CD4-positive, alpha-beta memory T cell (primary cell): ENCODE data around the gene ERC1. TPM values are rescaled to one million over a fixed set of nuclear protein-coding genes. Genes with fewer than 3 reads are reported as not detected.

ENCODE experiments used
- CTCF ChIA-PET: fragments of 350-600 bp; sonication (Branson Sonifier 250); formaldehyde crosslinking; loops from one replicate; lab custom pipeline; 2021; ENCODE audit warnings: inconsistent platforms; ENCODE audit not compliant: partially characterized antibody; lab: Charles Lee
- POLR2A ChIA-PET: fragments of 350-600 bp; sonication (Branson Sonifier 250); formaldehyde crosslinking; loops from one replicate; lab custom pipeline; 2021; ENCODE audit not compliant: partially characterized antibody; lab: Charles Lee
- DNase-seq, 5 donors: peaks; one replicate each; pipeline versions ENCODE4 v3.0.0 to v3.0.0-alpha.2; 2020 to 2022; ENCODE audit warnings: mixed read lengths in 1 of 5
- H3K27ac ChIP-seq: one replicate; pipeline ENCODE4 v1.7.0; 2013; ENCODE audit warnings: low read depth, low read length
- H3K27me3 ChIP-seq: 2 replicates; pipeline ENCODE4 v1.7.0; 2013; ENCODE audit warnings: mild to moderate bottlenecking, low read length, moderate library complexity; ENCODE audit not compliant: insufficient read depth
- H3K36me3 ChIP-seq: 2 replicates; pipeline ENCODE4 v1.7.0; 2013; ENCODE audit warnings: mild to moderate bottlenecking, low read length, moderate library complexity; ENCODE audit not compliant: insufficient read depth
- H3K4me1 ChIP-seq: 2 replicates; pipeline ENCODE4 v1.7.0; 2013; ENCODE audit warnings: mild to moderate bottlenecking, low read length, moderate library complexity; ENCODE audit not compliant: insufficient read depth
- H3K4me3 ChIP-seq, 2 donors: one replicate each; pipeline ENCODE4 v1.7.0; 2013; ENCODE audit warnings: low read length in 2 of 2, mild to moderate bottlenecking in 1 of 2
- H3K9me3 ChIP-seq, 2 donors: one replicate each; pipeline ENCODE4 v1.7.0; 2013; ENCODE audit warnings: low read length in 2 of 2, control low read depth in 1 of 2; ENCODE audit not compliant: control insufficient read depth in 1 of 2
- H3K27ac Mint-ChIP-seq, 7 donors: one replicate each; pipeline ENCODE4 v1.8.0; 2020 to 2021; ENCODE audit warnings: mixed read lengths in 7 of 7, mild to moderate bottlenecking in 6 of 7, inconsistent platforms in 3 of 7, moderate library complexity in 3 of 7
- H3K27me3 Mint-ChIP-seq, 2 donors: one replicate each; pipeline ENCODE4 v1.8.0; 2020 to 2021; ENCODE audit warnings: mixed read lengths in 2 of 2
- H3K36me3 Mint-ChIP-seq, 2 donors: one replicate each; pipeline ENCODE4 v1.8.0; 2020 to 2021; ENCODE audit warnings: mixed read lengths in 2 of 2, inconsistent platforms in 1 of 2, mild to moderate bottlenecking in 1 of 2
- H3K4me1 Mint-ChIP-seq, 4 donors: one replicate each; pipeline ENCODE4 v1.8.0; 2020 to 2021; ENCODE audit warnings: mixed read lengths in 4 of 4, mild to moderate bottlenecking in 1 of 4
- H3K4me3 Mint-ChIP-seq, 8 donors: one replicate each; pipeline ENCODE4 v1.8.0; 2020 to 2021; ENCODE audit warnings: mixed read lengths in 8 of 8, mild to moderate bottlenecking in 7 of 8, moderate library complexity in 6 of 8, inconsistent platforms in 3 of 8
- H3K9me3 Mint-ChIP-seq, 8 donors: one replicate each; pipeline ENCODE4 v1.8.0; 2020 to 2021; ENCODE audit warnings: mixed read lengths in 8 of 8, mild to moderate bottlenecking in 5 of 8, inconsistent platforms in 3 of 8, moderate library complexity in 1 of 8
- intact Hi-C: fragments of 100-400 bp; cut with micrococcal nuclease; formaldehyde crosslinking; loops from one replicate; pipeline ENCODE4 v1.15.1; 2023
- polyA plus RNA-seq, 2 donors: library from polyadenylated mRNA; unstranded; fragments of 300-500 nt; fragmentation: Illumina TruSeq; gene quantifications; one replicate each; pipeline ENCODE4 v1.2.3, GENCODE V29; 2021
- total RNA-seq, 2 experiments: library from RNA; stranded (reverse); gene quantifications; one replicate each; pipeline ENCODE4 v1.2.3, GENCODE V29; 2021

ERC1 gene
- total and polyA plus RNA-seq, 4 experiments from 2014 or later, result 4.0 to 41.7 (median 28.7) TPM

DNA sequence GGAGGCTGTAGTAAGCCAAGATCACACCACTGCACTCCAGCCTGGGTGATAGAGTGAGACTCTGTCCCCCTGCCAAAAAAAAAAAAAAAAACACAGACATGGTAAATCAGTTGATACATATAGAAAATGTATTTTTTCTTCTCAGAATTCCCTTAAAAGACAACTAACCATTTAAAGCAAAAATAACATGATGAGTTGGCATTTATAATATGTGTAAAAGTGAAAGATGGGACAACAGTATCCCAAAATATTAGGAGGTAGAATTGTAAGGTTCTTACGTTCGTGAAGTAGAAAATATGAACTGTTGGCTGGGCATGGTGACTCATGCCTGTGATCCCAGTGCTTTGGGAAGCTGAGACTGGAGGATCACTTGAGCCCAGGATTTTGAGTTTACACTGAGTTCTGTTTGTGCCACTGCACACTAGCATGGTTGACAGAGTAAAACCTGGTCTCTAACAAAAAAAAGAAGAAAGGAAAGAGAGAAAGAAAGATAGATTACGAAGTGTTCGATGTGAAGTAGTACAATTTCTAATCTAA, 306.7 kb downstream of the ERC1 start:
- no peaks in the 10 kb centered on the region for H3K27me3 ChIP-seq
- Mint-ChIP-seq H3K27me3 (no peaks in the 10 kb centered on the region), H3K4me1 (peaks cover 0 to 6% (median 0%) of the 10 kb centered on the region in 4 donors), H3K9me3 (peaks cover 0 to 7% (median 0%) of the 10 kb centered on the region in 8 donors), H3K36me3 (peaks cover 35 to 50% of the 10 kb centered on the region in 2 donors), H3K4me3 (no peak overlapping the region), H3K27ac (no peak overlapping the region)
- H3K4me3 ChIP-seq, result no peak overlapping the region
- H3K36me3 ChIP-seq, result no peaks in the 10 kb centered on the region
- POLR2A ChIA-PET, result no interaction called here
- no peaks in the 10 kb centered on the region for H3K4me1 ChIP-seq
- intact Hi-C loops, result no loop called here
- CTCF ChIA-PET, result interaction anchor here (1.3 kb wide), 1 partner anchor 13 kb away, joined by 3 read pairs; no protein-coding TSS in a partner anchor
- DNase-seq, result no peak
- no peak overlapping the region for H3K27ac ChIP-seq
- no peaks in the 10 kb centered on the region for H3K9me3 ChIP-seq

DNA sequence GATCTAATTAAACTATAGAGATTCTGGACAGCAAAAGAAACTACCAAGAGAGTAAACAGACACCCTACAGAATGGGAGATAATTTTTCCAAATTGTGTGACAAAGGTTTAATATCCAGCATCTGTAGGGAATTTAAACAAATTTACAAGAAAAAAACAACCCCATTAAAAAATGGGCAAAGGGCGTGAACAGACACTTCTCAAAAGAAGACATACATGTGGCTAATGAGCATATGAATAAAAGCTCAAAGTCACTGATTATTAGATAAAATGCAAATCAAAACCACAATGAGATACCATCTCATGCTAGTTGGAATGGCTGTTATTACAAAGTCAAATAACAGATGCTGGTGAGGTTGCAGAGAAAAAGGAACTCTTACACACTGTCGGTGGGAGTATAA, 309.4 kb downstream of the ERC1 start:
- Mint-ChIP-seq H3K27ac (no peak overlapping the region), H3K4me3 (no peak overlapping the region), H3K36me3 (peaks cover 32 to 46% of the 10 kb centered on the region in 2 donors), H3K27me3 (no peaks in the 10 kb centered on the region), H3K4me1 (peaks cover 0 to 10% (median 0%) of the 10 kb centered on the region in 4 donors), H3K9me3 (peaks cover 0 to 7% (median 0%) of the 10 kb centered on the region in 8 donors)
- intact Hi-C loops, result no loop called here
- no peak overlapping the region for H3K4me3 ChIP-seq
- ChIA-PET CTCF (no interaction called here), POLR2A (no interaction called here)
- no peak overlapping the region for H3K27ac ChIP-seq
- no peaks in the 10 kb centered on the region for H3K9me3 ChIP-seq
- DNase-seq, result no peak
- H3K4me1 ChIP-seq, result no peaks in the 10 kb centered on the region
- no peaks in the 10 kb centered on the region for H3K36me3 ChIP-seq
- H3K27me3 ChIP-seq, result no peaks in the 10 kb centered on the region

DNA sequence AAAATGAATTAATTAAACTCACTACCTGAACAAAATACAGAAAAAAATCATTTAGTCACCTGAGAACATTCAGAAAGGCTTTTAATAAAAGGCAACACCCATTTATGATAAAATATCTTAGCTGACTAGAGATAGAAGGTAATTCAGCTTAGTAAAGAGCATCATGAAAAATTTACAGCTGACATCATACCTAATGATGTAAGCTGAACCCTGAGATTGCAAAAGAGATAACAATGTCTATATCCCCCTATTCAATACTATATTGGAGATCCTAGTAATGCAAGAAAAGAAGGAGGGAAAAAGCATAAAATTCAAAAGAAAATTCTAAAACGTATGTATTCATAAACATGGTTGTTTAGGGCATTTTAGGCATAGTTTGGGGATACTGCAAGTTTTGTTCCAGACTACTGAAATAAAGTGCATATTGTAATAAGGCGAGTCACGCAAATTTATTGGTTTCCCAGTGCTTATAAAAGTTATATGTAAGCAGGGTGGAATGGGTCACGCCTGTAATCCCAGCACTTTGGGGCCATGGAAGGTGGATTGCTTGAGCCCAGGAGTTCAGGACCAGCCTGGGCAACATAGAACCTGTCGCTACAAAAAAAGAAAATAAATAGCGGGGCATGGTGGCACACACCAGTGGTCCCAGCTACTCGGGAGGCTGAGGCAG, 311.3 kb downstream of the ERC1 start:
- POLR2A ChIA-PET, result no interaction called here
- Mint-ChIP-seq H3K27me3 (no peaks in the 10 kb centered on the region), H3K9me3 (peaks cover 0 to 7% (median 0%) of the 10 kb centered on the region in 8 donors), H3K4me3 (no peak overlapping the region), H3K36me3 (peaks cover 27 to 33% of the 10 kb centered on the region in 2 donors), H3K4me1 (peaks cover 0 to 10% (median 0%) of the 10 kb centered on the region in 4 donors), H3K27ac (no peak overlapping the region)
- no peaks in the 10 kb centered on the region for H3K27me3 ChIP-seq
- CTCF ChIA-PET, result no interaction called here
- DNase-seq, result no peak
- no peak overlapping the region for H3K27ac ChIP-seq
- no peaks in the 10 kb centered on the region for H3K4me1 ChIP-seq
- H3K36me3 ChIP-seq, result no peaks in the 10 kb centered on the region
- H3K9me3 ChIP-seq, result no peaks in the 10 kb centered on the region
- intact Hi-C loops, result no loop called here
- H3K4me3 ChIP-seq, result no peak overlapping the region

DNA sequence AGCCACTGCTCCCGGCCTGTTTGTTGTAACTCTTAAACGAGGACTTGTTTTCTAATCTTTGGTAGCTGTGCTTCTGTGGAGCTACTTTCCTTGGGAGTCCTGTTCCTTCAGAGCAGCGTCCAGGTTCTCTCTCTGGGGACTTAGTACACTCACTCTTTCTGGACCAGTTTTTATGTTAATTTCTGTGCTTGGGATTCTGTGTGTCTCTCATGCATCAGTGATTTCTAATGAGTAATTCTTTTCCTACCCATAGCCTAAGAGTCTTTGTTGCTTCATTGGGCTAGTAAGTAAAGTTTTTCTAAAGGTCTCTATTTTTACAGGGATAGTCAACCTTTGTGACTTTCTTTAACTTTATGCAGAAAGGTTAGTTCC, 314.0 kb downstream of the ERC1 start:
- H3K4me1 Mint-ChIP-seq, result peaks cover 0 to 8% (median 0%) of the 10 kb centered on the region in 4 donors
- peaks cover 19 to 20% of the 10 kb centered on the region in 2 donors for H3K36me3 Mint-ChIP-seq
- peak overlapping the region in 2 of 7 donors; percentile 1 to 66 for H3K27ac Mint-ChIP-seq
- no peak overlapping the region for H3K4me3 Mint-ChIP-seq
- ChIA-PET CTCF (interaction anchor here (1.4 to 2.0 kb wide), 2 partner anchors 187 to 278 kb away, joined by 3 to 7 read pairs; no protein-coding TSS in a partner anchor), POLR2A (interaction anchor here (0.6 kb wide), 1 partner anchor 297 kb away, joined by 3 read pairs; no protein-coding TSS in a partner anchor)
- no peak for DNase-seq
- no peak overlapping the region for H3K4me3 ChIP-seq
- H3K27me3 ChIP-seq, result no peaks in the 10 kb centered on the region
- peaks cover 0 to 3% (median 0%) of the 10 kb centered on the region in 8 donors for H3K9me3 Mint-ChIP-seq
- no peaks in the 10 kb centered on the region for H3K36me3 ChIP-seq
- no peaks in the 10 kb centered on the region for H3K27me3 Mint-ChIP-seq
- no peaks in the 10 kb centered on the region for H3K9me3 ChIP-seq
- no peaks in the 10 kb centered on the region for H3K4me1 ChIP-seq
- intact Hi-C loops, result no loop called here
- no peak overlapping the region for H3K27ac ChIP-seq

DNA sequence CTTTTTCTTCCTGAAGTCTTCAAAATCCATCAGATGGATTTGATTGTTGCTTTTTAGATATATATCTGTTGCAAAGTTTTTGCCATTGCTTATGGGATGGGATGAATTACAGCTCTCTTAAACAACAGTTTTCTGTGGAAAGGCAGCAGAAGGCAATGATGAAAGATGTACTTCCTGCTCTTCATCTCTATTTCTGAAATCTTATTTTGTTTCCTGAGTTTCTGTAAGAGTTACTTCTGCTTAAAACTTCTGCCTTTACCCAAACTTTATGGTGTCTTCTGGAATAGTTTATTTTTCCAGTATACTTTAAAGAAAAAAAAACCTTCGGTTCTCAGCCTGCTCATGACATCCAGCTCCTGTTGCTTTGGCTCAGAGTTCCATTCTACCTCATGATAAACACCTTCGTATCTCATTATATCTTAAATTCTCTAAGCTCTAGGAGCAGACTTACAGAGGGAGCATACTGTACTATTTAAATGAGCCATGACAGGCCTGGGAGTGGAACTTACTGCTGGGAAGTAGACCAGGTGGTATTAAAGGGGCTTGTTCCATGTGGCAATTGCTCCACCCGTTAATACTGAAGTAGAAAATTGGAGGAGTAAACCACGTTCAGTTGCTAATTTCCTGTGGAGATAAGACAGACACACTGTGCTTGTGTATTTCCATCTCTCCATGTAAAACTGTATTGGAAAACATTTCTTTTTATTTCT, 314.9 kb downstream of the ERC1 start:
- no peak overlapping the region for H3K27ac Mint-ChIP-seq
- no peak for DNase-seq
- peaks cover 0 to 4% (median 0%) of the 10 kb centered on the region in 4 donors for H3K4me1 Mint-ChIP-seq
- Histone ChIP-seq H3K4me1 (no peaks in the 10 kb centered on the region), H3K4me3 (no peak overlapping the region), H3K36me3 (no peaks in the 10 kb centered on the region), H3K27me3 (no peaks in the 10 kb centered on the region), H3K27ac (no peak overlapping the region), H3K9me3 (no peaks in the 10 kb centered on the region)
- H3K27me3 Mint-ChIP-seq, result no peaks in the 10 kb centered on the region
- no peak overlapping the region for H3K4me3 Mint-ChIP-seq
- H3K36me3 Mint-ChIP-seq, result peaks cover 14 to 15% of the 10 kb centered on the region in 2 donors
- H3K9me3 Mint-ChIP-seq, result no peaks in the 10 kb centered on the region
- ChIA-PET CTCF (interaction anchor here (1.3 to 2.0 kb wide), 3 partner anchors 12 to 278 kb away, joined by 3 to 7 read pairs (median 4); no protein-coding TSS in a partner anchor), POLR2A (no interaction called here)
- intact Hi-C loops, result no loop called here

DNA sequence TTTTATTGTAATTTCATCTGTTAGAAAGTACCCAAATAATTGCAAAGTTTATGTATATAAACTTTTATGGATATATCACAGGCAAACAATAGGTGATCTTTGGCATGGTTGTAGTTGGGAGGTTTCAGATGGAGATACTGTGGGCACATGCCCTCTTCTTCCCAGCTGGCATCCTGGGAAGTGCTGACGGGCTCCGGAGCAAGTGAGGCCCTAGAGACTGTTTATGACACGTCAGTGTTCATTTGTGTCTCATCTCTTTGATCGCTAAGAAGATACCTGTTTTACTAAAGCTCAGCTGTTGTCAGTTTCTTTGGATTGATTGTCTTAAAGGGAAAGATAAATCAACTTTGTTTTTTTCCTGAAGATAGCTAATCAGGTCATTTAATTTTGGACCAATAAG, 315.8 kb downstream of the ERC1 start:
- CTCF ChIA-PET, result interaction anchor here (1.3 kb wide), 1 partner anchor 11 kb away, joined by 4 read pairs; no protein-coding TSS in a partner anchor
- H3K27ac Mint-ChIP-seq, result no peak overlapping the region
- peaks cover 0 to 4% (median 0%) of the 10 kb centered on the region in 4 donors for H3K4me1 Mint-ChIP-seq

DNA sequence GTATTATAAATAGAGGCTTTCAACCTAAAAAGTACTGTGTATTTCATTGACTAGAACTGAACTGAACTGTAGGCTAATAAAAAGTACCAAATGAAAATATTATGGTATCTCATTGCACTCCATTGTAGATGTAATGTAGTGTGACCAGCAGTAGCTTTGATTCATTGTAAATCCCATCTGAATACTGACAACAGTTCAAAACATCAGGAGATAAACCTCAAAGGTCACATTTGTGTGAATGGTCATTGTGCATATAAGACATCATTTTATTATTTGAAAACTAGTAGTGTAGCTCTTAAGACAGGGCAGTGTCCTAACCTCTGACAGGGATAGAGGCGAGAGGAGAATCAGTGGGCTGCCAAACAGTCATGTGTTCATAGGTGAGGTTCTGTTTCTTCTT, 316.8 kb downstream of the ERC1 start:
- no peak for DNase-seq
- Histone ChIP-seq H3K27me3 (no peaks in the 10 kb centered on the region), H3K4me1 (no peaks in the 10 kb centered on the region), H3K4me3 (no peak overlapping the region), H3K36me3 (no peaks in the 10 kb centered on the region), H3K9me3 (no peaks in the 10 kb centered on the region), H3K27ac (no peak overlapping the region)
- ChIA-PET POLR2A (no interaction called here), CTCF (interaction anchor here (0.9 kb wide), 1 partner anchor 190 kb away, joined by 3 read pairs; no protein-coding TSS in a partner anchor)
- Mint-ChIP-seq H3K27ac (no peak overlapping the region), H3K27me3 (no peaks in the 10 kb centered on the region), H3K9me3 (no peaks in the 10 kb centered on the region), H3K4me1 (peaks cover 0 to 4% (median 0%) of the 10 kb centered on the region in 4 donors), H3K36me3 (peaks cover 20 to 21% of the 10 kb centered on the region in 2 donors), H3K4me3 (no peak overlapping the region)
- intact Hi-C loops, result no loop called here

More for the DNA sequence above, 315.8 kb downstream of the ERC1 start:
- Histone ChIP-seq H3K4me3 (no peak overlapping the region), H3K4me1 (no peaks in the 10 kb centered on the region), H3K9me3 (no peaks in the 10 kb centered on the region), H3K27ac (no peak overlapping the region), H3K36me3 (no peaks in the 10 kb centered on the region), H3K27me3 (no peaks in the 10 kb centered on the region)
- peaks cover 12 to 14% of the 10 kb centered on the region in 2 donors for H3K36me3 Mint-ChIP-seq
- DNase-seq, result no peak
- no peaks in the 10 kb centered on the region for H3K9me3 Mint-ChIP-seq
- no peak overlapping the region for H3K4me3 Mint-ChIP-seq
- no peaks in the 10 kb centered on the region for H3K27me3 Mint-ChIP-seq
- intact Hi-C loops, result no loop called here
- POLR2A ChIA-PET, result no interaction called here
